PC-9 (cell line): ENCODE measurements around the gene COL5A3. TPM values are rescaled to one million over a fixed set of nuclear protein-coding genes. Genes with fewer than 3 reads are reported as not detected.
"Not testable (repeated sequence)": the region's sequence is repeated elsewhere in the genome, so short reads cannot be mapped to it uniquely, and the experiment has no call there.

ENCODE experiments used
- BruUV-seq: library from RNA; stranded (reverse); fragments of 400-500 nt; replicated peaks from 2 replicates; lab custom pipeline; 2021; lab: Mats Ljungman, UMichigan
- CTCF ChIA-PET: fragments of 300-600 bp; sonication (Branson Sonifier 250); formaldehyde crosslinking; loops from one replicate; lab custom pipeline; 2022; ENCODE audit warnings: antibody characterized with exemption; lab: Charles Lee
- POLR2A ChIA-PET: fragments of 300-600 bp; sonication (Branson Sonifier 250); formaldehyde crosslinking; loops from one replicate; lab custom pipeline; 2022; ENCODE audit warnings: antibody characterized with exemption; ENCODE audit not compliant: unreplicated experiment; lab: Charles Lee
- DNase-seq, 2 experiments: peaks; one replicate each; pipeline versions ENCODE4 v3.0.0 to v3.0.0-alpha.2; 2015 to 2022; ENCODE audit warnings: mixed read lengths in 1 of 2
- H2AFZ ChIP-seq: fragments of 200-600 bp; sonication (generic); 2 replicates; pipeline ENCODE4 v1.8.1; 2017; ENCODE audit warnings: antibody characterized with exemption
- H3F3A ChIP-seq: fragments of 200-600 bp; sonication (generic); 2 replicates; pipeline ENCODE4 v1.8.1; 2017; ENCODE audit warnings: antibody characterized with exemption, mild to moderate bottlenecking, low read depth; ENCODE audit not compliant: insufficient read depth
- H3K27ac ChIP-seq: fragments of 200-600 bp; sonication (generic); 2 replicates; pipeline ENCODE4 v1.6.1; 2016; ENCODE audit warnings: mixed run types
- H3K27me3 ChIP-seq: fragments of 200-600 bp; sonication (generic); 2 replicates; pipeline ENCODE4 v1.6.1; 2016; ENCODE audit warnings: low read depth, mixed run types; ENCODE audit not compliant: insufficient read depth
- H3K36me3 ChIP-seq: fragments of 200-600 bp; sonication (generic); 2 replicates; pipeline ENCODE4 v1.6.1; 2016; ENCODE audit warnings: low read depth, mixed run types
- H3K4me1 ChIP-seq: fragments of 200-600 bp; sonication (generic); replicated peaks from 2 replicates; pipeline ENCODE4 v1.6.1; 2016; ENCODE audit warnings: mixed run types; ENCODE audit not compliant: insufficient read depth
- H3K4me2 ChIP-seq: fragments of 200-600 bp; sonication (generic); 2 replicates; pipeline ENCODE4 v1.6.1; 2017; ENCODE audit warnings: mixed run types
- H3K4me3 ChIP-seq: fragments of 200-600 bp; sonication (generic); 2 replicates; pipeline ENCODE4 v1.6.1; 2016; ENCODE audit warnings: mixed run types
- H3K79me2 ChIP-seq: fragments of 200-600 bp; sonication (generic); 2 replicates; pipeline ENCODE4 v1.6.1; 2017; ENCODE audit warnings: low read depth, mixed run types
- H3K9me2 ChIP-seq: fragments of 200-600 bp; sonication (generic); 2 replicates; pipeline ENCODE4 v1.8.1; 2017; ENCODE audit warnings: mild to moderate bottlenecking; ENCODE audit not compliant: insufficient read depth
- H3K9me3 ChIP-seq: fragments of 200-600 bp; sonication (generic); 2 replicates; pipeline ENCODE4 v1.8.1; 2016; ENCODE audit warnings: low read depth; ENCODE audit not compliant: insufficient read depth
- H4K20me1 ChIP-seq: fragments of 200-600 bp; sonication (generic); 2 replicates; pipeline ENCODE4 v1.8.1; 2017; ENCODE audit not compliant: insufficient read depth
- EZH2 ChIP-seq: fragments of 200-600 bp; sonication (generic); IDR thresholded peaks from 2 replicates; pipeline ENCODE4 v1.8.0; 2017; ENCODE audit warnings: antibody characterized with exemption, low read depth
- intact Hi-C: fragments of 100-400 bp; cut with micrococcal nuclease; formaldehyde crosslinking; loops from one replicate; pipeline ENCODE4 v1.10.0; 2022; ENCODE audit not compliant: unreplicated experiment
- total RNA-seq: library from RNA; stranded (reverse); gene quantifications from 2 replicates; pipeline ENCODE4 v1.2.3, GENCODE V29; 2021
- TF ChIP-seq, protein P1 (sequence below): fragments of 200-600 bp; sonication (generic); conservative IDR thresholded peaks from 2 replicates; pipeline ENCODE4 v1.6.1; 2017; ENCODE audit warnings: mixed run types, antibody characterized with exemption, mild to moderate bottlenecking, moderate library complexity

The COL5A3 gene
- total RNA-seq, 1 experiment from 2014 or later = not detected

DNA sequence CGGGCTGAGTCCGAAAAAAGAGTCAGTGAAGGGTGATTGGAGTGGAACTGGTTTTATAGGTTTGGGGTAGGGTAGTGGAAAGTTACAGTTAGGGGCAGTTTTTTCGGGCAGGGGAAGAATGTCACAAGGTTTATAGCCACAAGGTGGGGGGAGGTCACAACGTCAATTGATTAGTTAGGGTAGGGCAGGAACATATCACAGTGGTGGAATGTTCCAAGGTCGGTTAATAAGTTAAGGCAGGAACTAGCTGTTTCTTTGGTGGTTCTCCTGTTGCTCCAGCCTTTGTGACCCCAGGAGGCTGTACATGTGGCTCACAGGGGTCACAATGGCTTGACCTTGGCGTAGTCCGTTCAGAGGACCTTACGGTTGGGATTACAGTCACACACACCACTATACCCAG is 23.3 kb upstream of the COL5A3 start:
- DNase-seq = peak in 1 of 2 experiments; percentile 19
- no peak for TF ChIP-seq EZH2
- TF ChIP-seq, protein P1, sequence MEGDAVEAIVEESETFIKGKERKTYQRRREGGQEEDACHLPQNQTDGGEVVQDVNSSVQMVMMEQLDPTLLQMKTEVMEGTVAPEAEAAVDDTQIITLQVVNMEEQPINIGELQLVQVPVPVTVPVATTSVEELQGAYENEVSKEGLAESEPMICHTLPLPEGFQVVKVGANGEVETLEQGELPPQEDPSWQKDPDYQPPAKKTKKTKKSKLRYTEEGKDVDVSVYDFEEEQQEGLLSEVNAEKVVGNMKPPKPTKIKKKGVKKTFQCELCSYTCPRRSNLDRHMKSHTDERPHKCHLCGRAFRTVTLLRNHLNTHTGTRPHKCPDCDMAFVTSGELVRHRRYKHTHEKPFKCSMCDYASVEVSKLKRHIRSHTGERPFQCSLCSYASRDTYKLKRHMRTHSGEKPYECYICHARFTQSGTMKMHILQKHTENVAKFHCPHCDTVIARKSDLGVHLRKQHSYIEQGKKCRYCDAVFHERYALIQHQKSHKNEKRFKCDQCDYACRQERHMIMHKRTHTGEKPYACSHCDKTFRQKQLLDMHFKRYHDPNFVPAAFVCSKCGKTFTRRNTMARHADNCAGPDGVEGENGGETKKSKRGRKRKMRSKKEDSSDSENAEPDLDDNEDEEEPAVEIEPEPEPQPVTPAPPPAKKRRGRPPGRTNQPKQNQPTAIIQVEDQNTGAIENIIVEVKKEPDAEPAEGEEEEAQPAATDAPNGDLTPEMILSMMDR = no peak
- ChIA-PET CTCF (no interaction called here), POLR2A (no interaction called here)
- Histone ChIP-seq H3K9me2 (no peaks in the 10 kb centered on the region), H2AFZ (no peak overlapping the region), H3K4me2 (no peak overlapping the region), H4K20me1 (no peaks in the 10 kb centered on the region), H3K4me1 (no peaks in the 10 kb centered on the region), H3K27ac (no peak overlapping the region), H3F3A (no peaks in the 10 kb centered on the region), H3K4me3 (no peak overlapping the region), H3K9me3 (no peaks in the 10 kb centered on the region), H3K27me3 (peaks cover 100% of the 10 kb centered on the region), H3K36me3 (no peaks in the 10 kb centered on the region), H3K79me2 (no peaks in the 10 kb centered on the region)
- intact Hi-C loops = no loop called here
- BruUV-seq = no TSS peak

- POLR2A ChIA-PET = interaction anchor here (0.6 kb wide), 1 partner anchor 10 kb away, joined by 3 read pairs; no protein-coding TSS in a partner anchor
These were observed 17.1 kb upstream of the COL5A3 start for GRCh38 chr19:10027158-10027997.

GRCh38 chr19:10026744-10027143 is 16.4 kb upstream of the COL5A3 start:
- ChIA-PET POLR2A (no interaction called here), CTCF (no interaction called here)
- TF ChIP-seq EZH2 = no peak
- TF ChIP-seq, protein P1 = no peak
- peaks cover 87% of the 10 kb centered on the region for H3K27me3 ChIP-seq
- no peaks in the 10 kb centered on the region for H3F3A ChIP-seq
- H3K4me2 ChIP-seq = no peak overlapping the region
- BruUV-seq = no TSS peak
- no peak overlapping the region for H3K27ac ChIP-seq
- H3K9me3 ChIP-seq = no peaks in the 10 kb centered on the region
- no peaks in the 10 kb centered on the region for H3K9me2 ChIP-seq
- intact Hi-C loops = loop anchor here (1.0 to 5.0 kb wide), 2 partner anchors 92 to 889 kb away; no protein-coding TSS in a partner anchor
- no peak overlapping the region for H2AFZ ChIP-seq
- H3K4me1 ChIP-seq = peaks cover 3% of the 10 kb centered on the region; the same call in 1 of the 2 replicates
- peak in 1 of 2 experiments; percentile 21 for DNase-seq
- no peak overlapping the region for H3K4me3 ChIP-seq
- H3K79me2 ChIP-seq = no peaks in the 10 kb centered on the region
- no peaks in the 10 kb centered on the region for H4K20me1 ChIP-seq
- no peaks in the 10 kb centered on the region for H3K36me3 ChIP-seq

More at GRCh38 chr19:10027158-10027997, 17.1 kb upstream of the COL5A3 start:
- no TSS peak for BruUV-seq
- Histone ChIP-seq H2AFZ (no peak overlapping the region), H3K36me3 (no peaks in the 10 kb centered on the region), H4K20me1 (no peaks in the 10 kb centered on the region), H3K4me1 (peaks cover 3% of the 10 kb centered on the region; the same call in 1 of the 2 replicates), H3K4me2 (peak overlapping the region; percentile 43), H3K4me3 (no peak overlapping the region), H3K79me2 (no peaks in the 10 kb centered on the region), H3K9me3 (no peaks in the 10 kb centered on the region), H3K9me2 (no peaks in the 10 kb centered on the region), H3K27me3 (peaks cover 88% of the 10 kb centered on the region), H3K27ac (no peak overlapping the region), H3F3A (no peaks in the 10 kb centered on the region)
- peak; percentile 84 to 96 for DNase-seq
- CTCF ChIA-PET = no interaction called here
- TF ChIP-seq, protein P1 = peak; percentile 95
- TF ChIP-seq EZH2 = no peak
- intact Hi-C loops = loop anchor here (1.0 to 5.0 kb wide), 2 partner anchors 93 to 890 kb away; no protein-coding TSS in a partner anchor

DNA sequence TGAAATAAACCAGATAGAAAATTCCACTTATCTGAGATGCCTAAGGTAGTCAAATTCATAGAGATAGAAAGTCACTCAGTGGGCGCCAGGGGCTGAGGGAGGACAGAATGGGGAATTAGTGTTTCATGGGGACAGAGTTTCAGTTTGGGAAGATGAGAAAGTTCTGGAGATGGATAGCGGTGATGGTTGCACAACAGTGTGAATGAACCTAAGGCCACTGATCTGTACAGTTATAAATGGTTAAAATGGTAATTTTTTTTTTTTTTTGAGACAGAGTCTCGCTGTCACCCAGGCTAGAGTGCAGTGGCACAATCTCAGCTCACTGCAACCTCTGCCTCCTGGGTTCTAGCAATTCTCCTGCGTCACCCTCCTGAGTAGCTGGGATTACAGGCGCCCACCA is 12.8 kb upstream of the COL5A3 start:
- H3K4me3 ChIP-seq, H2AFZ ChIP-seq, POLR2A ChIA-PET, CTCF ChIA-PET, H3K36me3 ChIP-seq, H3K9me3 ChIP-seq, H3K4me2 ChIP-seq, H3K79me2 ChIP-seq, BruUV-seq, H4K20me1 ChIP-seq, H3F3A ChIP-seq, H3K4me1 ChIP-seq, H3K27ac ChIP-seq, intact Hi-C loops, H3K9me2 ChIP-seq: not testable (repeated sequence)
- H3K27me3 ChIP-seq = peaks cover 72% of the 10 kb centered on the region
- peak in 1 of 2 experiments; percentile 17 for DNase-seq
